Activated B cell treated with CpG ODN at 0.5 μM for 24 hours (primary cell): ENCODE measurements around the gene CHRNE. TPM values are rescaled to one million over a fixed set of nuclear protein-coding genes. Genes with fewer than 3 reads are reported as not detected.

ENCODE experiments used
- ATAC-seq: fragments of 200-7000 bp; cut with Tn5 transposase; one replicate; pipeline ENCODE4 v1.10.0; 2021; ENCODE audit warnings: low read depth, mild to moderate bottlenecking, moderate library complexity
- CTCF ChIA-PET: fragments of 350-600 bp; sonication (Branson Sonifier 250); formaldehyde crosslinking; loops from one replicate; lab custom pipeline; 2021; ENCODE audit warnings: antibody characterized with exemption; lab: Charles Lee
- POLR2A ChIA-PET: fragments of 350-600 bp; sonication (Branson Sonifier 250); formaldehyde crosslinking; loops from one replicate; lab custom pipeline; 2021; ENCODE audit warnings: antibody characterized with exemption; lab: Charles Lee
- DNase-seq: peaks from one replicate; pipeline ENCODE4 v3.0.0; 2022
- H3K27ac Mint-ChIP-seq: one replicate; pipeline ENCODE4 v1.8.0; 2020; ENCODE audit warnings: mixed read lengths
- H3K27me3 Mint-ChIP-seq: one replicate; pipeline ENCODE4 v1.8.0; 2021; ENCODE audit warnings: mixed read lengths
- H3K36me3 Mint-ChIP-seq: one replicate; pipeline ENCODE4 v1.8.0; 2021; ENCODE audit warnings: low read depth, mixed read lengths
- H3K4me1 Mint-ChIP-seq: one replicate; pipeline ENCODE4 v1.8.0; 2021; ENCODE audit warnings: mixed read lengths
- H3K4me3 Mint-ChIP-seq: one replicate; pipeline ENCODE4 v1.8.0; 2020; ENCODE audit warnings: mild to moderate bottlenecking, mixed read lengths
- H3K9me3 Mint-ChIP-seq: one replicate; pipeline ENCODE4 v1.8.0; 2020; ENCODE audit warnings: mixed read lengths
- CTCF ChIP-seq: fragments of 200-600 bp; IDR thresholded peaks from one replicate; pipeline ENCODE4 v1.8.0; 2022; ENCODE audit warnings: antibody characterized with exemption, mild to moderate bottlenecking
- intact Hi-C: fragments of 100-400 bp; cut with micrococcal nuclease; formaldehyde crosslinking; loops from one replicate; pipeline ENCODE4 v1.15.1; 2024
- total RNA-seq: library from RNA; stranded (reverse); gene quantifications from 2 replicates; pipeline ENCODE4 v1.2.3, GENCODE V29; 2022

The CHRNE gene
- total RNA-seq, 1 donor from 2014 or later = 0.38 TPM

GRCh38 chr17:4938688-4939545, 36.0 kb upstream of the CHRNE start:
- peak overlapping the region; percentile 97 for H3K4me3 Mint-ChIP-seq
- peaks cover 4% of the 10 kb centered on the region for H3K27me3 Mint-ChIP-seq
- ChIA-PET CTCF (interaction anchor here (1.4 to 2.3 kb wide), 3 partner anchors 10 to 29 kb away, joined by 3 to 14 read pairs (median 9); partner anchors contain the start of gene SPAG7), POLR2A (interaction anchor here (0.6 to 3.4 kb wide), 16 partner anchors 11 to 253 kb away, joined by 3 to 104 read pairs (median 9); partner anchors contain the start of genes C17orf107, CAMTA2, ENO3 and INCA1)
- peaks cover 66% of the 10 kb centered on the region for H3K4me1 Mint-ChIP-seq
- no peak for DNase-seq
- no peak for TF ChIP-seq CTCF
- H3K36me3 Mint-ChIP-seq = peaks cover 60% of the 10 kb centered on the region
- intact Hi-C loops = no loop called here
- ATAC-seq = no peak
- H3K9me3 Mint-ChIP-seq = no peaks in the 10 kb centered on the region
- H3K27ac Mint-ChIP-seq = peak overlapping the region; percentile 82

- POLR2A ChIA-PET = interaction anchor here (0.6 to 3.1 kb wide), 3 partner anchors 11 to 289 kb away, joined by 3 to 104 read pairs (median 5); partner anchors contain the start of genes ENO3 and PFN1
- Mint-ChIP-seq H3K36me3 (peaks cover 57% of the 10 kb centered on the region), H3K27me3 (peaks cover 10% of the 10 kb centered on the region), H3K9me3 (no peaks in the 10 kb centered on the region), H3K4me1 (peaks cover 65% of the 10 kb centered on the region), H3K4me3 (peak overlapping the region; percentile 97), H3K27ac (no peak overlapping the region)
- TF ChIP-seq CTCF = no peak
- CTCF ChIA-PET = no interaction called here
- intact Hi-C loops = no loop called here
- DNase-seq (no peak), ATAC-seq (no peak)
These were observed 35.2 kb upstream of the CHRNE start for GRCh38 chr17:4938069-4938491.

- POLR2A ChIA-PET = interaction anchor here (0.6 to 2.4 kb wide), 3 partner anchors 11 to 289 kb away, joined by 3 to 8 read pairs (median 6); partner anchors contain the start of genes PFN1 and SPAG7
- H3K4me1 Mint-ChIP-seq = peaks cover 64% of the 10 kb centered on the region
- no peak for TF ChIP-seq CTCF
- CTCF ChIA-PET = interaction anchor here (1.5 kb wide), 1 partner anchor 28 kb away, joined by 3 read pairs; no protein-coding TSS in a partner anchor
- peaks cover 15% of the 10 kb centered on the region for H3K27me3 Mint-ChIP-seq
- no peak for DNase-seq
- H3K4me3 Mint-ChIP-seq = no peak overlapping the region
- intact Hi-C loops = no loop called here
- peaks cover 52% of the 10 kb centered on the region for H3K36me3 Mint-ChIP-seq
- no peaks in the 10 kb centered on the region for H3K9me3 Mint-ChIP-seq
- no peak for ATAC-seq
- no peak overlapping the region for H3K27ac Mint-ChIP-seq
These were observed 34.7 kb upstream of the CHRNE start for GRCh38 chr17:4937553-4937952.

- intact Hi-C loops = no loop called here
- Mint-ChIP-seq H3K4me1 (peaks cover 62% of the 10 kb centered on the region), H3K27me3 (peaks cover 15% of the 10 kb centered on the region), H3K36me3 (peaks cover 42% of the 10 kb centered on the region), H3K9me3 (no peaks in the 10 kb centered on the region), H3K4me3 (no peak overlapping the region), H3K27ac (no peak overlapping the region)
- CTCF ChIA-PET = interaction anchor here (1.5 kb wide), 1 partner anchor 27 kb away, joined by 3 read pairs; no protein-coding TSS in a partner anchor
- TF ChIP-seq CTCF = no peak
- ATAC-seq = no peak
- DNase-seq = no peak
- POLR2A ChIA-PET = interaction anchor here (1.4 to 2.4 kb wide), 3 partner anchors 8 to 31 kb away, joined by 3 to 8 read pairs (median 6); partner anchors contain the start of genes PFN1 and SPAG7
These were observed 33.5 kb upstream of the CHRNE start for GRCh38 chr17:4936436-4936835.

- ChIA-PET CTCF (no interaction called here), POLR2A (interaction anchor here (0.5 to 2.4 kb wide), 5 partner anchors 9 to 62 kb away, joined by 3 to 8 read pairs (median 4); partner anchors contain the start of genes KIF1C, PFN1 and SPAG7)
- peaks cover 57% of the 10 kb centered on the region for H3K4me1 Mint-ChIP-seq
- intact Hi-C loops = no loop called here
- no peak overlapping the region for H3K27ac Mint-ChIP-seq
- H3K36me3 Mint-ChIP-seq = peaks cover 35% of the 10 kb centered on the region
- DNase-seq = no peak
- no peak for TF ChIP-seq CTCF
- peaks cover 15% of the 10 kb centered on the region for H3K27me3 Mint-ChIP-seq
- H3K4me3 Mint-ChIP-seq = no peak overlapping the region
- no peaks in the 10 kb centered on the region for H3K9me3 Mint-ChIP-seq
- no peak for ATAC-seq
These were observed 32.8 kb upstream of the CHRNE start for GRCh38 chr17:4935650-4936049.
